ENCODE results near the gene HOXD9.

The HOXD9 gene

GRCh38 chr2:176126929-176127773 is 4.6 kb downstream of the HOXD9 start:
- DNase-seq = peak; percentile 33 to 64

GRCh38 chr2:176127774-176128072 is 5.2 kb downstream of the HOXD9 start:
- DNase-seq = no peak

- no peak for DNase-seq
Measured at GRCh38 chr2:176128172-176128981, 5.9 kb downstream of the HOXD9 start.

GRCh38 chr2:176128982-176129796 is 6.7 kb downstream of the HOXD9 start, which contains the start of gene HOXD8:
TSS of gene HOXD8 (plus strand) at chr2:176129705. CDS start at chr2:176130367, 662 bp downstream.
- peak in 1 of 2 experiments; percentile 77 for DNase-seq

GRCh38 chr2:176129813-176130146 is 7.3 kb downstream of the HOXD9 start:
- DNase-seq = no peak

- DNase-seq = peak in 1 of 2 experiments; percentile 36
Measured at GRCh38 chr2:176130147-176130956, 7.8 kb downstream of the HOXD9 start.

- no peak for DNase-seq
Measured at GRCh38 chr2:176130957-176131847, 8.7 kb downstream of the HOXD9 start.

- no peak for DNase-seq
Measured at GRCh38 chr2:176131848-176132158, 9.3 kb downstream of the HOXD9 start.

GRCh38 chr2:176132205-176133171 is 10.0 kb downstream of the HOXD9 start:
- DNase-seq = no peak

GRCh38 chr2:176133389-176133788 is 10.9 kb downstream of the HOXD9 start:
- DNase-seq = no peak

- no peak for DNase-seq
Measured at GRCh38 chr2:176134035-176134434, 11.5 kb downstream of the HOXD9 start.

GRCh38 chr2:176135035-176135440 is 12.5 kb downstream of the HOXD9 start:
- DNase-seq = peak in 1 of 2 experiments; percentile 4

- DNase-seq = peak in 1 of 2 experiments; percentile 14
Measured at GRCh38 chr2:176136374-176137251, 14.1 kb downstream of the HOXD9 start.

GRCh38 chr2:176137252-176137580 is 14.7 kb downstream of the HOXD9 start:
- no peak for DNase-seq

GRCh38 chr2:176137906-176138305 is 15.4 kb downstream of the HOXD9 start:
- DNase-seq = no peak

- DNase-seq = no peak
Measured at GRCh38 chr2:176138526-176138922, 16.0 kb downstream of the HOXD9 start.

GRCh38 chr2:176138923-176139660 is 16.6 kb downstream of the HOXD9 start:
- no peak for DNase-seq
